HG03159 (cell line): Measurements from ENCODE around the gene TMEM161B.
"Not testable (repeated sequence)": the region's sequence is repeated elsewhere in the genome, so short reads cannot be mapped to it uniquely, and the experiment has no call there.

Experiments used
- ATAC-seq: cut with Tn5 transposase; IDR thresholded peaks from one replicate; pipeline ENCODE4 v1.9.1; 2021; ENCODE audit warnings: mild to moderate bottlenecking, moderate library complexity; ENCODE audit not compliant: unreplicated experiment

The TMEM161B gene

DNA sequence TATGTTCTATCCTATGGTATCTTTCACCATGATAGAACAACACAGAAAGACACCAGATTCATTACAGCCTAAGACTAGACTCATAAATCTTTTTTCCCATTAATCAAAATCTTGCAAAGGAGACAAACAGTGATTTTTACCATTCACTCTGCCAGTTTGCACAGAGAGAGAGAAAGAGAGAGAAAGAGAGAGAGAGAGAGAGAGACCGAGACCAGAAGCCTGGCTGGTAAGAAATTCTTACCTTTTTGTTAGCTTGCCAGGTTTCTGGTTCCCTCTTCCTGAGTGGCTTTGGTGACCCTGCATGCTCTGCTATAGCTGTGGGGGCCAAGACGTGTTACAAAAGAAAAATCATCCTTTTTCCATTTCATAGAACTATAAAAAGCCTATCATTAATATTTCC lies 18.6 kb downstream of the TMEM161B start:
- no peak for ATAC-seq

DNA sequence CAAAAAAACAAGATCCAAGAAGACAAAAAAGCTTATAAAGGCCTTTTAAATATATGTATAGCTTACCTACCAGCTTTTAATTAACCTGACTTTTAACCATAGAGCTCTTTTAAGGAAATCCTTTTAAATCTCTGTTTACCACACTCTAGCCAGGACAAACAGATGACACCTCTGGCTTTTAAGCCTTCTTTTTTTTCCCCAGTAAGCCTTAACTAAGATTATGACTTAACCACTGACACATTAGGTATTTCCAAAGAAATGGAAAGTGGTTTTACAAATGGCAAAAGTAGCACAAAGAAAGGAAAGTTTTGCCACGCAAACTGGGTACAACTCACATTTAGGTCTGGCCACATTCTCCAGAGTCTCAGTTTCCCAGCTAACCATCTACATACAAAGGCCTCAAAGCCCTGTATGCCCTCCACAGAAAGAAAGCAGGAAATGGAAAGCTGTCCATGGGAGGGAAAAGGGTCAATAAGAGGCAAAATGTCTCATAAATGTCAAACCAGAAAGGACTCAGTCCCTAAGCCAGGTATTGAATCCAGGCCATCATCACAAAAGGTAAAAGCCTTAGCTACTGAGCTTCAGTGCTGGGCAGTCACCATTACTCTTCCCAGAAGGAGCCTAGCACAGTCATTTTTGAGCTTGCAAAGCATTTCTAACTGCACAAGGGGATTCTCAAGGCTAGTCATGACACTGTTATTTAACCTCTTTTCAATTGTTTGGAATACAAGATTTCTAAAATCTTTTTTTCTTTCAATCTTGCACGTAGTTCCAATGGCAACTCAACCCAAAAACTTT lies 19.7 kb downstream of the TMEM161B start:
- no peak for ATAC-seq

DNA sequence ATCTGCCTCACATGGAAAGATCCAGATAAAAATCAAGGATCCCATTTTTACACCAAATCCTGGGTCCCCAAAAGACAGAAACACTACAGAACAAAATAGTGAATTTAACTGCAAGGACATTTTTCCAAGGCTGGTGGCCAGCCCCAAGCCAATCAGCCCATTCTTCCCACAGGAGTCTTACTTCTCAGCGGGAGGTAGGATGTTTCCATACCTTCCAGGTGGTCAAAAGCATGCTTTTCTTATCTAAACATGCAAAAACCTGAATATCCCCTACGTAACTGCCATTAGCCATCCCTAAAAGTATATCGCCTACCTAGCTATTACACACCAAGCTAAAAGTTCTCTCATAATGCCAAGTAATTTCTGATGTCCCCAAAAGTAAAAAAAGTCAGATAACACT lies 20.6 kb downstream of the TMEM161B start:
- ATAC-seq = no peak

DNA sequence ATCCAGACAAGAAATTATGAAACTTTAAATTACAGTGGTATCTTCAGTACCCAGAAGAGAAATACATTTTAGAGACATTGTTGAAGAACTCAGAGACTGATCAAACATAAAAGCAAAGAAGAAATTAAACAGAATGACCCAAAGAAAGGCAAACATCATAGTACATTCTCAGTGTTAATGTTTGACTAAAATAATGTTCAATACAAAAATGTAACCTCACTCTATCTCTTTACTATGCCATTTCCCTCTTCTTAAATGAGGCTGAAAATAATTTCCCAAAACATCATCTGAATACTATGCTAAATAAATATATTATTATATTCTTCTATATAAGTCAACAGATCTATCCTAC lies 22.8 kb downstream of the TMEM161B start:
- no peak for ATAC-seq

DNA sequence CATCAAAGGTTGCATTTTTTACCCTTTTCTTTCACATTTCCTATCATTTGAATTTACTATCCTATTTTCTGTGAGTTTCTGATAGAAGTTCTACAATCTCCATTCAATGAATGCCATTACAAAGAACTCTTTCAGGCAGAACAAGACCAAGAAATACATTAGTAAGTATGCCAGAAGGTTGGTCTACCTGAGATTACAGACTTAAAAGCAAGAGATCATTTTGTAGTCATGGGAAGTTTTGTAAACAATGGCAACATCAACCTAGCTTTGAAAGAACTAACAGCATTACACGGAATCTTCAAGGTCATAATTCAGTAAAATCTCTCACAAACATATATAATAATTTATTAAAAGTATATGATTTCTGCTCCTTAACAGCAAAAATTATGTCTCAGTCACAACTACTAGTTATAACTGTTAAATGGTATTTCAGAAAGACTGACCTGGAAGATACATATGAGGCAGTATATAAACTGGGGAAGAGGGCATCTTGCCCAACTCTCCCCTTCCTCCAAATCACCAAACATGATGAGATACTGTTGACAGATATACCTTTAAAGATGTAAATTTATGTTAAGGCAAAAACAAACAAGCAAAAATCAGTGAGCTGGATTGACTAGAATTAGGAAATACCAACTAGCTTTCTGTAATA lies 23.3 kb downstream of the TMEM161B start:
- no peak for ATAC-seq

DNA sequence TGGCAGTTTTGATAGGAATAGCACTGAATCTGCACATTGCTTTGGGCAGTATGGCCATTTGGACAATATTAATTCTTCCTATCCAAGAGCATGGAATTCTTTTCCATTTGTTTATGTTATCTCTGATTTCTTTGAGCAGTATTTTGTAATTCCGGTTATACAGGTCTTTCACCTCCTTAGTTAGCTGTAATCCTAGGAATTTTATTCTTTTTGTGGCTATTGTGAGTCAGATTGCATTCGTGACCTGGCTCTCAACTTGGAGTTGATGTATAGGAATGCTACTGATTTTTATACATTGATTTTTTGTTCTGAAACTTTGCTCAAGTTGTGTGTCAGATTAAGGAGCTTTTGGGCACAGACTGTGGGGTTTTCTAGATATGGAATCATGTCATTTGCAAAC lies 24.0 kb downstream of the TMEM161B start:
- no peak for ATAC-seq

DNA sequence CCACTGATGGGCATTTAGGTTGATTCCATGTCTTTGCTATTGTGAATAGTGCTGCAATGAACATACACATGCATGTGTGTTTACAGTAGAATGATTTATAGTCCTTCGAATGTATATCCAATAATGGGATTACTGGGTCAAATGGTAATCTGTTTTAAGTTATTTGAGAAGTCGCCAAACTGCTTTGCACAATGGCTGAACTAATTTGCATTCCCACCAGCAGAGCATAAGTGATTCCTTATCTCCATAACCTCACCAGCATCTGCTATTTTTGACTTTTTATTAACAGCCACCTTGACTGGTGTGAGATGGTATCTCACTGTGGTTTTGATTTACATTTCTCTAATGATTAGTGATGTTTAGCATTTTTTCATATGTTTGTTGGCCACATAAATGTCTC lies 25.2 kb downstream of the TMEM161B start:
- ATAC-seq = not testable (repeated sequence)

DNA sequence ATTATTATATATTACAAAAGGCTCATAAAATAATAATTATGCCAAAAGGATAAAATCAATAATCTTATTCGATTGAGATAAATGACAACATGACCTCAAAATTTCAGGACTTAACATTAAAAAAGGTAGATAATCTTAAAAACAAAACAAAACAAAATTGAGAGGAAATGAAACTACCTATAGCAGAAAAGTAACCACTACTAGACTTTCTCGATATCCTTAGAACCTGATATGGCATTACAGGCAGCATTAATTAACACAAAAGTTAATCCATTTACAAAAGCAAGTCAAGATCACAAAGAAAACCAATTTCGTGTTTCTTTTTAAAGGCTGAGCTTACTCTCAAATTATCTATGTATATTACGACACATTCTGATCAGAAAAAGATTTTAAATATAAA lies 29.9 kb downstream of the TMEM161B start:
- no peak for ATAC-seq

DNA sequence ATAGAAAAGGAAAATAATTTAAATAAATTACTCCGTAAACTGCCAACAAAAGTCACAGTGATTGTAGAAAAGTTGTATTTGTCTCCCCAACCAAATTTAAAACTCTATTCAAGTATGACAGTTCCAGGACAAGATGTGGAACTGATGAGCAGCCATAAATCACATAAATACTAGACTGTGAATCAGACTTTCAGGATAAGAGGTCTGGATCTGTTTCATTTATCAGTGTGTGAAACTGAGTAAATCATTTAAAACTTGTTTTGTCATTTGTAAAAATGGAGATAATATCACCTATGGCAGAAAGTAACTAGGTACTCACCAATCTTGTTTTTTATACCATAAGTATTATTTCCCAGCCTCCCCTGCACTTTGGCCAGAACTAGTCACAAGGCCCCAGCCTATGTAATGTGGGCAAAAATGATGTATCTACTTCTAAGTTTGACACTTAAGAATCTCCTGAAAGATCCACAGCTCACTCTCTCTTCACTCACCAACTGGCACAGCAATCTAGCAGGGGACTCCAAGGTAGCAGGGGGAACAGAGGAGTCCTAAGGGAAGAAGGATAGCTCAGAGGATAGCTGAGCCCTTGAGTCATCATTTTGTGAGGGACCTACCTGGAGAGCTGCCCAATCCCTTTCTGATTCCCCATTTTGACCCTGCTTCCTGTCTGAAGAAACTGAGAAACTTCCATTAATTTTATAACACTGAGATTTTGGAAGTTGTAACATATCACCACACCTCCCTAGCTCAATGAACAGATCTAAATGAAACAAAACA lies 31.6 kb downstream of the TMEM161B start:
- no peak for ATAC-seq

DNA sequence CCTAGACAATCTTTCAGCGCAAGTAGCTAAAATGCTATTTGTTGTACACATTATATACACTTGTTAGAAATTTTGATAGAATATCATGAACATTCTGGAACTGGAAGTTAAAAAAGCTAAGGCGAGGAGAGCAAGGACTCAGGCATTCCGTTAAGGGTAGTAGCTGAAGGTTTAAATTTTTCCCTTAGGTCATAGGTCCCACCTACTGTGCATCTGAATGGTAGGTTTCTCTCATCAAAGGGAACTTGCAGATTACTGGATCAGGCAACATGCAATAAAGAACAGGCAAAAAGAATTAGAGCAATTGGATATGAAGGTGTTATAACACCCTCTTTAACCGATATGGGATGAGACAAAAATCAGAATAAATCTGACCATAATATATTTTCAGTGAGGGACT lies 32.8 kb downstream of the TMEM161B start:
- ATAC-seq = no peak

DNA sequence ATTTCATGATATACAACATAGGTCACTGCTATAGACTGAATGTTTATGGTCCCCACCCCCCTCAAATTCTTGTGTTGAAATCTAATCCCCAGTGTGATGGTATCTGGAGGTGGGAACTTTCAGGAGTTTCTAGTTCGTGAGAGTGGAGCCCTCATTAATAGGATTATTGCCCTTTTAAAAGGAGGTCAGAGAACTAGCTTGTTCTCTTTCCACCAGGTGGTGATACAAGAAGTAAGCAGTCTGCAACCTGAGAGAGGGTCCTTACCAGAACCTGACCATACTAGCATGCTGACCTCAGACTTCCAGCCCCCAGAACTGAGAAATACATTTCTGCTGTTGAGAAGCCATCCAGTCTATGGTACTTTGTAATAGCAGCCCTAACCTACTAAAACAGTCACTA lies 33.3 kb downstream of the TMEM161B start:
- no peak for ATAC-seq

DNA sequence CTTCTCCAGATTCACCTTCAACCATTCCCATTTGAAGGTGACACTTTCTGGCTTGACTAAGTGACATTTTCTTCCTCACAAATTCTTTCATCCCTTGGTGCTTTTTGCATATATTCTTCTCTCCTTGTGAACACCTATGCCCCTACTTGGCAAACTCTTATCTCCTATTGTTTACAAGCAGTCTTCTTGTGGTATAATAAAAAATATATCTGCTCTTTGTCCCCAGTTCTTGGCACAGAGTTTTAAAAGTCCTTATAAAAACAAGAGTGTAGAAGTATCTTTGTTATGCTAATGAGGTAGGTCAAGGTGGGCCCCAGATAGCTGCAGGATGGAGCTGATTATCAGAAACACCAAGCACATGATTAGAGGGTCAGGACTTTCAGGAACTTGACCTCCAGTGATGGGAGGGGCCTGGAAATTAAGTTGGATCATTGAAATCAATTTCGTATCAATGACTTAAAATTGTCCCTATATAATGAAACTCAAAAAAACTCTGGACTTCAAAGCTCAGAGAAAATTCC lies 38.0 kb downstream of the TMEM161B start:
- no peak for ATAC-seq

DNA sequence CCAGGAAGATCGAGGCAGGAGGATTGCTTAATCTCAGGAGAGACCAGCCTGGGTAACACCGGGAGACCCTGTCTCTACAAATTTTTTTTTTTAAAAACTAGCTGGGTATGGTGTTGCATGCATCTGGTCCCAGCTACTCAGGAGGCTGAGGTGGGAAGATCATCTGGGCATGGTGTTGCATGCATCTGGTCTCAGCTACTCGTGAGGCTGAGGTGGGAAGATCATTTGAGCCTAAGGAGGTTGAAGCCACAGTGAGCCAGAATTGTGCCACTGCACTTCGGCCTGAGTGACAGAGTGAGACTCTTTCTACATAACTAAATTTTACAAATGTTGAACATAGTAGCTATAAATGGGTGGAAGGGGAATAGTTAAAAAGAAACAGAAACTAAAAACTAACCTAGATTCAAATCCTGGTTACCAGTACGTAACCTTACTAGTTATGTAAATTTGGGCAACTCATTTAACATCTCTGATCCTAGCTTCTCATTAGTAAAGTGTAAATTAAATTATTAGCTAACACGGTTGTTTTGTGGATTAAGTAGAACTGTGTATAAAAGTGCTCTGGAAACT lies 41.7 kb downstream of the TMEM161B start:
- peak; percentile 86 for ATAC-seq

DNA sequence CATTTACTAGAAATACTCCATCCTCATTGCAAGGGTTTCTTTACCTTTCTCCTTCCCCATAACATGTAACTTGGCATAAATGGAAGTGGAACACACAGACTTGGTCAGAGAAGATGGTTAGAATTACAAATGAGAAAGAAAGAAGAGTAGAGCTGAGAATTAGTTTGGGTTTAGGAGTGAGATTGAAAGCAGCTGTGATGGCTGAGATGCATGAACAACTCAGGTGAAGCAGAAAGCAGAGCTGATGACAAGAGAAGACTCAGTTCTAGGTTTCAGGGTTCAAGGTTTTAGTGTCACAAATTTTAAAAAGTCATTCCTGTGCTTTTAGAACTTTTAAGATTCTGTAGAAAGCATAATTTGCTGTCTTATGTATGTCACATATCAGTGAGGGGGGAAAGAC lies 54.0 kb downstream of the TMEM161B start:
- ATAC-seq = peak; percentile 57

DNA sequence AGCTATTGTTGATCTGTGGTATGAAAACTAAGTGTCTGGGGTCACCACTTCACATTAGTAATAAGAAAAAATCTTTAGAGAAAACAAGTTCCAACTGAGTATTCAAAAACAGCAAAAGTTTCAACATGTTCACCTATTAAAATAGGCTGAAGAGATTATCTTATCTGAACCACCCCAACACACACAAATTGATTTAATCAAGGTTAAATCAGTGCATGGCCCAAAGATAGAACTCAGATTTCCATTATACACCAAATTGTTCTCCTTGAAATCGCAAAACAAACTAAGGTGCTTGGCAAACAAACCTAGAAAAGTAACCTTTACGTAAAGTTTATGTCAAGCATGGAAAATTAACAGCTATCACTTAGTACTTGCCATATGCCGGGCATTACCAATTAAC lies 61.1 kb downstream of the TMEM161B start:
- no peak for ATAC-seq

DNA sequence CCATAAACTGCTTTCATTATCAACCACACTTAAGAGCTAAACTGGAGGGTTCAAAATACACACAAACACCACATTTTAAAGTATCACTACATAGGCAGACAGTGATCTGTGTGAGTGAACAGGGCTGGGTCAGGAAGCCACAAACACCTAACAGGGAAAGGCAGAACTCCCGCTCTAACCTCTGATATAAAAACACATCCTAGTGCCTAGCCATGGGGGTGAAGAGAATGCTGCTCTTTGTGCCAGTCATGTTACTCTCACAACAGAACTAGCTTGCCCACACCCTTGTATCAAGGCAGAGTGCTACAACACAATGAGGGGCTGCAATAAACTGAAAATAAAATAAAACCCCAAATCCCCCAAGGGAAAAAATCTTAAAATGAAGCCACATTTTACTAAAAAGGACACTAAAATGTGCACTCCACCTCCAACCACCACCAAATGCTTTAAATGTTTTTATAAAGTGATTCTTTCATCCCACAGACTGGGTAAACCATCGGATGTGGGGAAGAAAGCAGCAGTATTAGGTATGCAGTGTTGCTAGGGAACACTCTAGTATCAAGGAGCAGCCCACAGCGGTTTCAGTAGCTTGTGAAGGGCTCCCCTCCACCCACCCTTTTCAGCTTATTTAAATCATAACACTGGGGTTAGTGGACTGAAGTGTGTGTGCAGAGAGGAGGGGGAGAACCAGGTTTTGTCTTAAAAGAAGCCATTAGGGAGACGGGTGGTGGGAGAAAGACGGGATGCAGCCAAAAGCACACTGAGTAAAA lies 64.5 kb downstream of the TMEM161B start:
- ATAC-seq = no peak

DNA sequence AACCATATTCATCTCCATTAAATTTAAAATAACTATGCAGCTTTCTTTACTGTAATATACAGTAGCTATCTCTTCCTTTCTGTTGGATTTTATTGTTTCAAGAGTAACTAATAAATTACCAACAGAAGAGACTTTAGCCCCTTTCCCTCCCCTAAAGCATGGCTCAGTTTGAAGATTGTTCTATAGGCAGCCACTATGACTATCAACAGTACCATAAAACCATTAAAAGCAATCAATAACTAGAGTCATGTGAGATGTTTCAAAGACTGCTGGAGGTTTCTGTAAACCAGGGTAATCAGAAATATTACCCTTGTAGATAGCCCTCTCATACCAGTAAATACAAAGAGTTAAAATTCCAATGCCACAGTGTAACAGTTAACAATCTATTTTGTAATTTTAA lies 73.0 kb downstream of the TMEM161B start:
- ATAC-seq = no peak

DNA sequence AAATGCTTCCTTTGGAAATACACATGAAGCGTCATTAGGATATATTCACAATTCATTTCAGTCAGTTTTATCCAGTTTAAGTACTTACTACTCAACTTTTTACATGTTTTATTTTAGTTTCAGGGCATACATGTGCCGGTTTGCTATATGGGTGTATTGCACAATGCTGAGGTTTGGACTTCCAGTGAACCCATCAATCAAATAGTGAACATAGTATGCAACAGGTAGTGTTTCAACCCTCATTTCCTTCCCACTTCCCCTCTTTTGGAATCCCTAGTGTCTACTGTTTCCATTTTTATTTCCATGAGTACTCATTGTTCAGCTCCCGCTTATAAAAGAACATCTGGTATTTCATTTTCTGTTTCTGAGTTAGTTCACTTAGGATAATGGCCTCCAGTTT lies 74.7 kb downstream of the TMEM161B start:
- no peak for ATAC-seq

DNA sequence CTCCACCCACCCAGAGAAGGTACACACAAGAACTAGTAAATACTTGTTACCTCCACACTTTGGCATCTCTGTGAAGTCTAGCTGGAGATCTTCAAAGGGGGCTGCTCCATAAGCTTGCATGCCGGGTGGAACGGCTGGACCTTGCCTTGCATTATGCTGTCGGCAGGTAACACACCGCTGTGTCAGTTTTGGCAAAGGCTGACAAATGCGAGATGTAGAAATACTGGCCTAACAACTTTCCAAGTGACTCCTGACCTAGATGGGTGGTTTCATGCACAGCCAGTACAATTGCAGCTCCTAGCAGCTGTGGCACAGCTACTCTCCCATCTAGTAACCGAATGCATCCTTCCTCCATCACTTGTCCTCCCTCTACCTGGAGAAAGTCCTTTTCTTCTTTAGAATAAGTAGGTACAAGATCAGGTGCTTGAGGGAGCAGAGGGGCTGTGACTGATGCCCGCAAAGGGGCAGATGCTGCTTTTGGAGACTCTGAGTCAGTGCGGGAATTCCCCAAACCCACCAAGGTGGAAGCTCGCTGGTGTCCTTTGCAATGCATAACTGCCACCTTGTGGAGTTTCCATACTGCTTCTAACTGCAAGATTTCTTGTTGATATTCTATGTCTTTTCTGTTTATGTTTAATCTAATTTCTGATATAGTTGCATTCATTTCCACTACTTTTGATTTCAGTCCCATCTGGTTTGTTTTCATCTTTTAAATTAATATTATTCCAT lies 78.4 kb downstream of the TMEM161B start:
- no peak for ATAC-seq

DNA sequence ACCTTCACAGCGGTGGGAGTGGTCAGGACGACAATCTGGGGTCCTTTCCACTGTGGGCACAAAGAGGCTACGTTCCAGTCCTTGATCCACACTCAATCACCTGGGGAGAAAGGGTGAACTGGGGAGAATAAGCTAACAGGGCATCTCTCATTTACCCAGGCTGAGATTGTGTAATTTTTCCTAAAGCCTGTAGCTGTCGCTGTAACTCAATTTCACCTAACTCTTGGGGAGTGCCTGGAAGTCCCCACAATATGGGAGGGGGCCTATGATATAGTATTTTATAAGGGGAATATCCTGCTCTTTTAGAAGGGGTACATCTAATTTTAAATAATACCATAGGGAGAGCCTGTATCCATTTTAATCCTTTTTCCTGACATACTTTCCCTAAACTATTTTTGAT lies 79.2 kb downstream of the TMEM161B start:
- not testable (repeated sequence) for ATAC-seq
